KG1 (cell line): ENCODE data around the gene BLCAP.
"Not testable (repeated sequence)": the region's sequence is repeated elsewhere in the genome, so short reads cannot be mapped to it uniquely, and the experiment has no call there.

Experiments used
- DNase-seq: peaks from one replicate; lab custom pipeline; 2025; lab: John Stamatoyannopoulos, UW

The BLCAP gene

DNA sequence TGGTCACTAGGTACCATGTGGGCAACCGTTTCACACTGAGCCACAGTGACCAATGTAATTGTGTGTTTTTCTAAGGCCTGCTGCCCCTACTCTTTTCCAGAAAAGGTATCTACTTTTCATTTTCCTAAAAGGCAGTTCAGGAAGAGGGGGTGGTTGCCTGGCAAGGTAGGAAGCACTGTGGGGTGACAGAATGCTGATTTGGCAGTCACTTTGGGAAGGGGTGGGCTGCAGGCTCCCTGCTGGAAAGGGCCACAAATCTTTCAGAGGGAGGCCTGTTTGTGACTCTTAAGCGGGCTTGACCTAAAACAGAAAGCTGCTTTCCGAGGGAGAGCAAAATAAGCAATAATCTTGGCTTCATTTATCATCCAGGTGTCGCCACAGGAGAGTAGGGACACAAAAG, 11.8 kb downstream of the BLCAP start:
- DNase-seq: no peak

DNA sequence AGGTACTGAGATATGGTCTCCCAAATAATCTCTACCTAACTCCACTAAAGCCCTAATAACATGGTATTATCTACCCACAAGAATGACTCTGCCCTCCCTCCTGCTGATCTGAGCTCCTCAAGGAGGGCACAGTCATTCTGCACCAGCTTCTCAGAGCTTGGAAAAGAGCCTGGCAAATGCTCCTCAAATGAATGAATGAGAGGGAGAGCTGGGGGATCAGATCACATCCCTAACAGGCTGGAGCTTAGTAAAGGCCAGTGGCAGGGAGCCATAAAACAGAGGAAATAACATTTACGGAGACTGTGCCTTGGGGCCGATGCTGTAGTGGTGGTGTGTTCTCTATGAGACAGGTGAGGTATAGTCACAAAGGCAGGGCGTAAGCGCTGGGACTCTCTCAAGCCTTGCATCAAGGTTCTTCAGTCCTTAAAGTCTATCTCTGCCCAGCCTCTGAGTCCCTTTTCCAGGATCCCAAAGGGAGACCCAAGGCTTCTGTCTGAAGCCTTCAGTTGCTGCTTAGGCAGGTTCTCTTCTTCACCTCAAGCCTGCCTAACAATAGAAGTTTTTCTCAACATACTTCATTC, 13.8 kb downstream of the BLCAP start:
- DNase-seq: no peak

DNA sequence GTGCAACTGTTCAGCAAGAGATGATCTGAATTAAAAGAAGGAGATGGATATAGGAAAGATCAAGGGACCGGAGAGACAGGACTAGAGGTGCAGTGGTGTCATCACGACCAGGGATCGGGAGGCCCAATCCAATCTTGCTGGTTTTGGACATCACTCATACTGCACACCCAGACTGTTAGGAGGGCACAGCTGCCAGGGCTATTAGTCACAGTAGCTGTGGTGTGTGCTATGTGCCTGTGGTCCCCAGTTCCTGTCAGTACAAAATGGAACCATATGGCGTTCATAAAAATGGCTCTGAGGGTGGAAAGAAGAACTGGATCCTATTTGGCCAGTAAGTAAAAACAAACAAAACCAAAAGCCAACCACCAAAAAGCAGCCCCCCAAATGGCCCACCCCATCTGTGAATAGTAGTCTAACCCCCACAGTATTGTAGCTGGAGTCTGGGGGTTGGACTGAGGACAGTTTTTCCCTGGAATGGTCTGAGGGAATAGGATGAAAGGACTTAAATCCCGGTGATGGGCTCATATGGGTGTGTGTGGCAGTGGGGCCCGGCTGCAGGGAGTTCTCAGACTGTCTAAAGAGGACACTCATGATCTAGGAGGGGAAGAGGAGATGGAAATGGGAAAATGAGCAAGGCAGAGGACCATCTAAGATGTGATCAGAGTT, 15.9 kb downstream of the BLCAP start:
- DNase-seq: no peak

GRCh38 chr20:37510226-37510625, 17.4 kb downstream of the BLCAP start:
- no peak for DNase-seq

GRCh38 chr20:37506152-37506725, 21.4 kb downstream of the BLCAP start:
- no peak for DNase-seq

DNA sequence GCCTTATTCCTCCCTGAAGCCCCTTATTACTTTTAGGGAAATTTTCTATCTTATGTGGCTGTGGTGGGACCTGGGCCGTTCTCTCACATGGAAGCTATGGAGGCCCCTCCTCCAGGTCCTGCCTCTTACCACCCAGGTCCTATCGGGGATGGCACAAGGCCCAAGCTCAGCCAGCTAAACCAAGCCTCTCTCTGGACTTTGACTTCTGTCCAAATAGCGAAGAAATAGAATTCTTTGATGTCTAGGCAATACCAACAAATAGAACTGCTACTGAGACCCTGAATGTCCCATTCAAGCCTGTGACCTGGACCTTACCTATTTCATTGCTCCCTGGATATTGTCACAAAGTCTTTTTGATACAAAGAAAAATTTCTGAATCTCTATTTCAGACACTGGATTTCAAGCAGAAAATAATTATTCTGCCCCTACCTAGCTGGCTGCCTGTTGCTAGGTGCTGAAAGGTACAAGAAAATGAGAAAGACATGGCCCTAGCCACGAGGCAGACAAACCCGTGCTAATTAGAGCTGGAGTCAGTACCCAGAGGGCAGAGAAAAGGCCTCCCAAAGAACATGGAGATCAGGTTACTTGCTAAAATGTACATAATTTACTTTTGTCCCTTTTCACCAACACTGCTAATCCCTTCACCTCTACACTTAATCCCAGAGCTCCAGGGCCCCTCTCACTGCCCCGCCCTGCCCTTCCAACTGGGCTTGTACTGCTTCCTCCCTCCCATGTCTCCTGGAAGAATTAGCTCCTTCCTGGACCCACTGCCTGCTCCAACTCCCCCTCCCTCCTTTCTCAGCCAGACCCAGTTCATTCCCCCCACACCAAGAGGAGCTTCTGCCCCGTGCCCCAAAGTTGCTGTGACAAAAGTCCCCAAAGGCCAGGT, 22.2 kb downstream of the BLCAP start:
- DNase-seq: no peak

- no peak for DNase-seq
Observed at GRCh38 chr20:37504404-37505096, 23.1 kb downstream of the BLCAP start.

DNA sequence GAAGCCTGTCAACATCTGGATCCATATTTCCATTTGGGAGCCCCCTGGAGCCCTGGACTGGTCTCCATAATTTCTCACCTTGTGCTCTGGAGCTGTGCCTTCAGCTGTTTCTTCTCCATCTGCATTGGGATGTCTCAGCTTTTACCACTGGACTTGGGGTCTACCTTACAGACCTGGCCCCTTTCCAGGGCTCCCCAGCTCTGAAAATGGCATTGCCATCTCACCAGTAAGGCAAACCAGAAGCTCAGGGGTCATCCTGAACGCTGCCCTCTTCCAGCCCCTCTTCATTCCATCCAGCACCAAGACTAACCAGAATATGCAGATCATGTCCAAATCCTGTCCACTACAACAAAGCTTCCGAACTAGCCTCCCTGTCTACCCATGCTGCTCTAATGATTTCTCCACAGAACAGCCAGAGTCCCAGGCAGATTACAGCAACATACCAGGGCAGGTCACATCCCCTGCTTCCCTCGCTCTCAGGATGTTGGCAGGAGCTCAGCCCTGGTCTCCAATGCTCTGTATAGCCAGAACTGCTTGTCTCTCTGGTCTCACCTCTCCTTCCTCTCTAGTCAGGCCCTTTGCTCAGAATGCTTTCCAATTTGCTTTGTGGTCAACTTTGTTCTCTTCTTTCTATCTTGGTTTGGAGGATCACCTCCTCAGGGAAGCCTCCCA, 24.3 kb downstream of the BLCAP start:
- DNase-seq: no peak

- no peak for DNase-seq
Observed at GRCh38 chr20:37502654-37503053, 25.0 kb downstream of the BLCAP start.

DNA sequence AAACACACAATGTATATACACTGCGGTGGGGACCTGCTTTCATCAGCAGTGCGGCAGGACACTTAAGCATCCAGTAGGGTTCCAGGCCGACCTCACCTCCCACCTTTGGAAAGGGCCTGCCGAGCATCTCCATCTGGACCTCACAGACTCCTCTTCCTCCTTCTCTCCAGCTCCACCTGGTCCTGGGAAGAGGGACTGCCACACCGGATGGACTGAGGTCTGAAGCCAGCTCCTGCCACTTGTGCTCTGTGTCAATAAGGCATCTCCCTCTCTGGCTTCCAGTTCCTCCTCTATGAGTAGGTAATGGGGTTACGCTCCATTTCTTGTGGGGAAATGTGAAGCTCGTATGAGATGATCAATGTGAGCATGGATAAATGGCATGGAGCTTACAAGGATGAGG, 25.7 kb downstream of the BLCAP start:
- no peak for DNase-seq

- no peak for DNase-seq
Observed at GRCh38 chr20:37500311-37500710, 27.4 kb downstream of the BLCAP start.

GRCh38 chr20:37498066-37498665, 29.5 kb downstream of the BLCAP start:
- no peak for DNase-seq

GRCh38 chr20:37494796-37495195, 32.9 kb downstream of the BLCAP start:
- no peak for DNase-seq

- no peak for DNase-seq
Observed at GRCh38 chr20:37494301-37494700, 33.4 kb downstream of the BLCAP start.

DNA sequence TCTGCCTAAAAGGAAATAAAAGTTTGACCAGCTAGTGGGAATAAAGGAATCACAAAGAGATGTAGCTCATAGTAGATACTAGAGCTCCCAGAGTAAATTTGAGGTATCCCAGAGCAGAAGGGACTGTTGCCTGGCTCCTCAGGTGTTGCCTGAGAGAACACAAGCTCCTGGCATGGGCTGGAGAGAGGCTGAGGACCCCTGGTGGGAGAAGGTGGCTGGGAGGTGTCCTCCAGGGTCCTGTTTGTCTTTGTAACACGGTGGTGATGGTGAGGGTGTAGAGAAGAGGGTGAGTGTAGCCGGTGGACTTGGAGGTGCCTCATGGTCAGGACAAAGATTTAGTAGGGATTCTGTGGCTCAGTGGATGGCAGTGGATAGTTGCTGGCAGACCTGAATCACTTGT, 34.7 kb downstream of the BLCAP start:
- DNase-seq: no peak

DNA sequence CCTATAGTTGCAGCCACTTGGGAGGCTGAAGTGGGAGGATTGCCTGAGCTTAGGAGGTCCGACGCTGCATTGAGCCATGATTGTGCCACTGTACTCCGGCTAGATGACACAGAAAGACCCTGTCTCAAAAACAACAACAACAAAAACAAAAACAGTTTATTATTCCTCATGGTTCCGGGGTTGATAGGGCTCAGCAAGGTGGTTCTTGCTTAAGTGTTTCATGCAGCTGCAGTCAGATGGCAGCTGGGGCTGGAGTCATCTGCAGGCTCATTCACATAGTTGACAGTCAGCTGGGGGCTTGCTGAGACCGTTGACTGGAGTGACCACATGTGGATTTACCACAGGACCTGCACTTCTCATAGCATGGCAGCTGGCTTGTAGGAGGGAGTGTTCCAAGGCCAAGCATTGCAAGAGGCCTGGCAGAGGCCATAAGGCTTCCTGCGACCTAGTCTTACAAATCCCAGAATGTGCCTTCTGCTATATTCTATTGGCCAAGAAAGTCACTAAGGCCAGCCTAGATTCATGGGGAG, 35.5 kb downstream of the BLCAP start:
- DNase-seq: no peak

DNA sequence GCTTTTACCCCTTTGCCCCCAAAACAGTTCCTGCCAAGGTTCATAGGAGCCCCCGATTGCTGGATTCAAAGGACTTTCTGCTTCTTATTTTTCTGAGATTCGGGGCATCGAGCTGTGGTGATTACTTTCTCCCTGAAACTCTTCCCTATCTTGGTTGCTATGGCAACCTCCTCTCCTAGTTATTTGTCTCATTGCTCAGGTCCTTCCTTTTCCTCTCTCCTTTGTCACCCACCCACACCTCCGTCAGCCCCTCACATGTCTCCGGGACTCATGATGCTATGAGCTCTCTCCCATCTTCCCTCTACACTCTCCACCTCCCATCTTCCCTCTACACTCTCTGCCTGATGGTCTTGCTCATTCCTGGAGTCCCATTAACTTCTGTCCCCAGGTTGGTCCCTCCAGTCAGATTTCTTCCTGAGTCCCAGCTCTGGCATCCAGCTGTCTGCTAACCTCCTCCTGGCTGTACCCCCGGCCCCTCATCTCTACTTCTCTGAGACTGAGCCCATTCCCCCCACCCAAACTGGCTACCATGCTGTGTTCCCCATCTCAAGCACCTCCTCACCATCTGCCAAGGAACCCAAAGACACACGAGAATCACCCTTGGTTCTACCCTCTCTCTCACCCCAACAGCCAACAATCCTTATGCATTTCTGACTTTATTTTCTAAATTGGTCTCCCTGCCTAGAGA, 36.9 kb downstream of the BLCAP start:
- DNase-seq: no peak

DNA sequence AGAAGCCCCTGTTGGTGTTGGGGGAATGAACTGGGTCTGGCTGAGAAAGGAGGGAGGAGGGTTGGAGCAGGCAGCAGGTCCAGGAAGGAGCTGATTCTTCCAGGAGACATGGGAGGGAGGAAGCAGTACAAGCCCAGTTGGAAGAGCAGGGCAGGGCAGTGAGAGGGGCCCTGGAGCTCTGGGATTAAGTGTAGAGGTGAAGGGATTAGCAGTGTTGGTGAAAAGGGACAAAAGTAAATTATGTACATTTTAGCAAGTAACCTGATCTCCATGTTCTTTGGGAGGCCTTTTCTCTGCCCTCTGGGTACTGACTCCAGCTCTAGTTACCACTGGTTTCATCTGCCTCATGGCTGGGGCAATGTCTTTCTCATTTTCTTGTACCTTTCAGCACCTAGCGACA, 41.5 kb downstream of the BLCAP start:
- DNase-seq: not testable (repeated sequence)

GRCh38 chr20:37484331-37484730, 43.3 kb downstream of the BLCAP start:
- no peak for DNase-seq

DNA sequence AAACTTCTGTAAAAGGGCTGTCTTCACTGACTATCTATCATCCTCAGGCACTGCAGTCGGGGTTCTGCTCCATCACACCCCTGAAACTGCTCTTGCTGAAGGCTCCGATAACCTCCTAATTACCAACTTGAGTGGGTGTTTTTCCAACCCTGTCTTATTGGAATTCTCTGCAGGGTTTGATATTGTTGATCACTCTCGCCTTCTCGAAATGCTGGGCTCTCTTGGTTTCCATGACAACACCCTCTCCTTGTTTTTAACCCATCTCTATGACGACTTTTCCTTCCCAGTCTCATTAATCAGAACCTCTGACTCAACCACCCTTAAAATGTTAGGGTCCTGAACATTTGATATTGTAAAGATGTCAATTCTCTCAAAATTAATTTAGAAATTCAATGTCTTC, 46.1 kb downstream of the BLCAP start:
- no peak for DNase-seq
